AG04449 (cell line): ENCODE data around the gene GZMM.

Experiments
- CTCF ChIA-PET: fragments of 350-600 bp; formaldehyde crosslinking; extraction: SDS; loops from one replicate; lab custom pipeline; 2021; ENCODE audit warnings: antibody characterized with exemption; lab: Yijun Ruan, JAX
- POLR2A ChIA-PET: fragments of 400-600, 350-600 bp; formaldehyde crosslinking; extraction: SDS; loops from one replicate; lab custom pipeline; 2020; ENCODE audit warnings: antibody characterized with exemption, inconsistent platforms; lab: Yijun Ruan, JAX
- DNase-seq: peaks from one replicate; pipeline ENCODE4 v3.0.0-alpha.2; 2010; ENCODE audit warnings: low read depth, low spot score
- H3K4me3 ChIP-seq: 2 replicates; pipeline ENCODE4 v1.5.1; 2011; ENCODE audit warnings: low read depth, mild to moderate bottlenecking, control low read depth, low read length
- TF ChIP-seq, protein P1 (sequence below): IDR thresholded peaks from one replicate; pipeline ENCODE4 v1.5.1; 2011; ENCODE audit warnings: mild to moderate bottlenecking, moderate library complexity, low read length, control low read depth, inconsistent platforms; ENCODE audit not compliant: insufficient read depth; ENCODE audit errors: missing control alignments

GZMM gene

DNA sequence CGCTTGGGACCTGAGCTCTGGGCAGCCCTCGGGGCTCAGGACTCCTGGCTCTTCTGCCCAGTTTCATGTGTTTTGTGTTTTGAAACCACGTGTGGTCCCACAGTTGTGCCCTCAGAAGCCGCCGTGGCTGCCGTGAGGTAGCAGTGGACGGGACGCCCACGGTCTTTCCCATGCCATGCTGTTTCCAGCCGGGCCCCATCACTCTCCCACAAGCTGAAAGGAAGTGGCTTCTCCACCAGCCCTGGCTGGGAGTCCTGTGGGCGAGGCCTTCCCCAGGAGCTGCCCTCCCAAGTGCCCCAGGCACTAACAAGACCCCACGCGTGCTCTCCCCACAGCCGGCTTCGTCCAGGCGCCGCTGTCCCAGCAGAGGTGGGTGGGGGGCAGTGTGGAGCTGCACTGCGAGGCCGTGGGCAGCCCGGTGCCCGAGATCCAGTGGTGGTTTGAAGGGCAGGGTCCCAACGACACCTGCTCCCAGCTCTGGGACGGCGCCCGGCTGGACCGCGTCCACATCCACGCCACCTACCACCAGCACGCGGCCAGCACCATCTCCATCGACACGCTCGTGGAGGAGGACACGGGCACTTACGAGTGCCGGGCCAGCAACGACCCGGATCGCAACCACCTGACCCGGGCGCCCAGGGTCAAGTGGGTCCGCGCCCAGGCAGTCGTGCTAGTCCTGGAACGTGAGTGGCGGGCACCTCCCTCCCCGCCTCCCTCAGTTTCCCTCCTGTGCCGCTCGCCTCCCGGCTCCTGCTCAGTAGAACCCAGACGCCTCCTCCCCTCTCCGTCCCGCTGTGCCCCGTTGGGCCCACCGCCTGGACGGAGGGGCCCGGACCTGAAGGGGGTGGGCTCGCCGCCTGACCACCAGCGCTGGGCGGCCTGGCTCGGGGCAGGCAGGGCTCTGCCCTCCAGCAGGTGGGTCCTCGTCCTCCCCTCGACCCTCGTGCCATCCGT lies 33.9 kb downstream of the GZMM start:
- TF ChIP-seq, protein P1, sequence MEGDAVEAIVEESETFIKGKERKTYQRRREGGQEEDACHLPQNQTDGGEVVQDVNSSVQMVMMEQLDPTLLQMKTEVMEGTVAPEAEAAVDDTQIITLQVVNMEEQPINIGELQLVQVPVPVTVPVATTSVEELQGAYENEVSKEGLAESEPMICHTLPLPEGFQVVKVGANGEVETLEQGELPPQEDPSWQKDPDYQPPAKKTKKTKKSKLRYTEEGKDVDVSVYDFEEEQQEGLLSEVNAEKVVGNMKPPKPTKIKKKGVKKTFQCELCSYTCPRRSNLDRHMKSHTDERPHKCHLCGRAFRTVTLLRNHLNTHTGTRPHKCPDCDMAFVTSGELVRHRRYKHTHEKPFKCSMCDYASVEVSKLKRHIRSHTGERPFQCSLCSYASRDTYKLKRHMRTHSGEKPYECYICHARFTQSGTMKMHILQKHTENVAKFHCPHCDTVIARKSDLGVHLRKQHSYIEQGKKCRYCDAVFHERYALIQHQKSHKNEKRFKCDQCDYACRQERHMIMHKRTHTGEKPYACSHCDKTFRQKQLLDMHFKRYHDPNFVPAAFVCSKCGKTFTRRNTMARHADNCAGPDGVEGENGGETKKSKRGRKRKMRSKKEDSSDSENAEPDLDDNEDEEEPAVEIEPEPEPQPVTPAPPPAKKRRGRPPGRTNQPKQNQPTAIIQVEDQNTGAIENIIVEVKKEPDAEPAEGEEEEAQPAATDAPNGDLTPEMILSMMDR = no peak
- POLR2A ChIA-PET = interaction anchor here (0.6 to 1.0 kb wide), 2 partner anchors 10 to 35 kb away, joined by 3 read pairs; no protein-coding TSS in a partner anchor
- no peak for DNase-seq
- no peak overlapping the region for H3K4me3 ChIP-seq
- CTCF ChIA-PET = interaction anchor here (5.9 kb wide), 1 partner anchor 8 kb away, joined by 66 read pairs; no protein-coding TSS in a partner anchor

DNA sequence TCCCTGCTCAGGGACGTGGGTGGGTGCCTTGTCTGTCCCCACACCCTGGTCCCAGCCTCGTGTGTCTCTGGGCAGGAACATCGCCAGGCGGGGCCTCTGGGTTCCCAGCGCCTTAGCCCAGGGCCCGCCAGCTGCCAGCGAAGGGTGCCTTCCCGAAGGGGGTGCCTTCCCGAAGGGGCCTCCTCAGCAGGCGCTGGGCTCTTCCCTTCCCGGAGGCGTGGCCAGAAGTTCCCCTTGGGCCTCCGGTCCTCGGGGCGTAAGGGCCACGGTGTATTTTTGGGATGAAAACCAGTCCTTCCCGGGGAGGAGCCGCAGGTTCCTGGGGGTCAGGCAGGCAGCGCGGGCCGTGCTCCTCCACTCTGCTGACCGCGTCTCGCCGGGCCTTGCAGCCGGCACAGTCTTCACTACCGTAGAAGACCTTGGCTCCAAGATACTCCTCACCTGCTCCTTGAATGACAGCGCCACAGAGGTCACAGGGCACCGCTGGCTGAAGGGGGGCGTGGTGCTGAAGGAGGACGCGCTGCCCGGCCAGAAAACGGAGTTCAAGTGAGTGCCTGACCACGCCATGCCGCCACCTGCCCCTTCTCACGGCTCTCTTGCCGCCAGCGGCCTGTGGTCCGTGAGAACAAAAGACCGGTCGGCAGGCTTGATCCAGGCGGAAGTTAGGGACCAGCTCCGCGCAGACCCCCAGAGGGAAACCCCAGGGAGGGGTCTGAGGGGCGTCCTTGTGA lies 35.4 kb downstream of the GZMM start:
- H3K4me3 ChIP-seq = no peak overlapping the region
- POLR2A ChIA-PET = no interaction called here
- CTCF ChIA-PET = interaction anchor here (5.9 kb wide), 1 partner anchor 6 kb away, joined by 66 read pairs; no protein-coding TSS in a partner anchor
- no peak for DNase-seq
- TF ChIP-seq, protein P1 = no peak

DNA sequence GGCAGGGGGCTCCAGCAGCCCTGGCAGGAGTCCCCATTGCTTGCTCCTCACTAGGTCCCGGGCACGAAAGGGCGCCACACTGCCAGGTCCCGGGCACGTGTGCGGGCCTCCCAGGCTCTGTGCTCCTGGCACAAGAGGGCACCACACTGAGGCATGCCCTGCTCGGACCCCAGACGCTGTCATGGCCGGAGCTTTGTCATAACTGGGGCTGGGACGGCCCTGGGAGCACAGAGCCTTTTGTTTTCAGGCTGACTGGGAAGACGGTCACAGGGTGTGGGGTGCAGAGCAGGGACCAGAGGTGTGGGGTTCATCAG lies 35.9 kb downstream of the GZMM start:
- ChIA-PET CTCF (no interaction called here), POLR2A (no interaction called here)
- no peak overlapping the region for H3K4me3 ChIP-seq
- DNase-seq = no peak
- TF ChIP-seq, protein P1 = no peak

DNA sequence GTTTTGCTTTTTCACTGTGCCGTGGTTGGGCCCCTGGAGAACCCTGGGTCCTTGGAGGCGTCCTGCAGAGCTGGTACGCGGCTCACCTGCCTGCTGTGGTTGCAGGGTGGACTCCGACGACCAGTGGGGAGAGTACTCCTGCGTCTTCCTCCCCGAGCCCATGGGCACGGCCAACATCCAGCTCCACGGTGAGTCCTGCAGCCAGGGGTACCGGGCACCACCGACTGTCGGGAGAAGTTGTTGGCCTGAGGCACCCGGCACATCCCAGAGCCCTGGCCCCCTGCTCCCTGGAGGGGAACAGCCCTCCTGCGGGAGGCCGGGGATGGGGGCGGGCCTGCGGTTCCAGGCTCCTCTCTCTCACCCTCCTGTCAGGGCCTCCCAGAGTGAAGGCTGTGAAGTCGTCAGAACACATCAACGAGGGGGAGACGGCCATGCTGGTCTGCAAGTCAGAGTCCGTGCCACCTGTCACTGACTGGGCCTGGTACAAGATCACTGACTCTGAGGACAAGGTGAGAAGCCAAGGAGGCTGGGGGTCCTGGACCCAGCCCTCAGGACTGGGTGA lies 36.5 kb downstream of the GZMM start:
- DNase-seq = no peak
- CTCF ChIA-PET = no interaction called here
- no peak overlapping the region for H3K4me3 ChIP-seq
- POLR2A ChIA-PET = no interaction called here
- TF ChIP-seq, protein P1 = no peak

DNA sequence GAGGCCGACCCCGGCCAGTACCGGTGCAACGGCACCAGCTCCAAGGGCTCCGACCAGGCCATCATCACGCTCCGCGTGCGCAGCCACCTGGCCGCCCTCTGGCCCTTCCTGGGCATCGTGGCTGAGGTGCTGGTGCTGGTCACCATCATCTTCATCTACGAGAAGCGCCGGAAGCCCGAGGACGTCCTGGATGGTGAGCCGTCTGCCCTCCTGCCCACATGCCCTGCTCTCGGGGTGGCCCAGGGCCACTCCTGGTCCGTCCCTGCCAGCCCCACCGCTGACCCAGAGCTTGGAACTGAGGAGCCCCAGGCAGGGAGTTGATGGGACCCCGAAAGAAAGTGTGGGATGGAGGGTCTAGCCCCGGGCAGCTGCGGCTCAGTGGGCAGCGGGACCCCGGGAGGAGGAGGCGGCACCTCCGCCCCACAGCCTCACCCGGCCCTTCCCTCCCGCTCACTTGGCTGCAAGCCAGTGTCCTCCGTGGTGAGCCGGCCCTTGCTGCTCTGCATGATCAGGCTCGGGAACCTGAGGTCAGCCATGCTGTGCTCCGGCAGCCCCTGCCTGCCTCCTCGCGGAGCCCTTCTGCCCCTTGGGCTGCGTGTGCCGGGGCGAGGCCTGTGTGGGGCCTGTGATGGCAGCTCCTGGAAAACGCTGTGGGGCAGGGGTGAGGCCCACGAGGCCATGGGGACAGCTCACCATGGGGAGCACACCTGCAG lies 37.7 kb downstream of the GZMM start:
- ChIA-PET POLR2A (no interaction called here), CTCF (no interaction called here)
- DNase-seq = no peak
- no peak overlapping the region for H3K4me3 ChIP-seq
- TF ChIP-seq, protein P1 = no peak
